ENCODE results near the gene HOXA9. TPM values are rescaled to one million over a fixed set of nuclear protein-coding genes. Genes with fewer than 3 reads are reported as not detected.
A peak's percentile ranks its signal among the peaks of the same experiment; 100 is the strongest.

HOXA9 gene
- total RNA-seq, 1 donor from 2014 or later: 46.5 TPM

GRCh38 chr7:27182861-27183681 is 17.7 kb upstream of the HOXA9 start:
- DNase-seq (ENCODE audit: low read depth): no peak
- H3K27me3 ChIP-seq (ENCODE audit: control insufficient read depth, insufficient read depth, low read length): no peaks in the 10 kb centered on the region
- H3K4me3 ChIP-seq (ENCODE audit: low read depth, low read length): peak overlapping the region; percentile 78
- H3K36me3 ChIP-seq (ENCODE audit: control insufficient read depth, insufficient read depth, low read length): no peaks in the 10 kb centered on the region
- TF ChIP-seq CTCF (IDR thresholded peaks at IDR 0.05; ENCODE audit: insufficient read depth, low read length, poor library complexity, severe bottlenecking): no peak

- H3K36me3 ChIP-seq (ENCODE audit: control insufficient read depth, insufficient read depth, low read length): no peaks in the 10 kb centered on the region
- DNase-seq (ENCODE audit: low read depth): no peak
- H3K27me3 ChIP-seq (ENCODE audit: control insufficient read depth, insufficient read depth, low read length): no peaks in the 10 kb centered on the region
- peak; percentile 36 for TF ChIP-seq CTCF (IDR thresholded peaks at IDR 0.05; ENCODE audit: insufficient read depth, low read length, poor library complexity, severe bottlenecking)
- H3K4me3 ChIP-seq (ENCODE audit: low read depth, low read length): peak overlapping the region; percentile 78
These were observed 17.0 kb upstream of the HOXA9 start for GRCh38 chr7:27182285-27182841.

- Histone ChIP-seq H3K36me3 (ENCODE audit: control insufficient read depth, insufficient read depth, low read length) (no peaks in the 10 kb centered on the region), H3K27me3 (ENCODE audit: control insufficient read depth, insufficient read depth, low read length) (no peaks in the 10 kb centered on the region), H3K4me3 (ENCODE audit: low read depth, low read length) (peak overlapping the region; percentile 12)
- DNase-seq (ENCODE audit: low read depth): no peak
- TF ChIP-seq CTCF (IDR thresholded peaks at IDR 0.05; ENCODE audit: insufficient read depth, low read length, poor library complexity, severe bottlenecking): no peak
These were observed 16.5 kb upstream of the HOXA9 start for GRCh38 chr7:27181795-27182275.

- no peaks in the 10 kb centered on the region for H3K36me3 ChIP-seq (ENCODE audit: control insufficient read depth, insufficient read depth, low read length)
- no peak for DNase-seq (ENCODE audit: low read depth)
- H3K27me3 ChIP-seq (ENCODE audit: control insufficient read depth, insufficient read depth, low read length): no peaks in the 10 kb centered on the region
- H3K4me3 ChIP-seq (ENCODE audit: low read depth, low read length): peak overlapping the region; percentile 15
- no peak for TF ChIP-seq CTCF (IDR thresholded peaks at IDR 0.05; ENCODE audit: insufficient read depth, low read length, poor library complexity, severe bottlenecking)
These were observed 15.4 kb upstream of the HOXA9 start for GRCh38 chr7:27180431-27181420.

- H3K36me3 ChIP-seq (ENCODE audit: control insufficient read depth, insufficient read depth, low read length): no peaks in the 10 kb centered on the region
- TF ChIP-seq CTCF (IDR thresholded peaks at IDR 0.05; ENCODE audit: insufficient read depth, low read length, poor library complexity, severe bottlenecking): peak; percentile 93
- DNase-seq (ENCODE audit: low read depth): peak; percentile 54
- peak overlapping the region; percentile 72 for H3K4me3 ChIP-seq (ENCODE audit: low read depth, low read length)
- H3K27me3 ChIP-seq (ENCODE audit: control insufficient read depth, insufficient read depth, low read length): no peaks in the 10 kb centered on the region
These were observed 14.4 kb upstream of the HOXA9 start for GRCh38 chr7:27179503-27180430.

All from kidney epithelial cell (primary cell).